GM13976 (cell line): ENCODE measurements around the gene CBARP.

Experiments used
- DNase-seq: peaks from one replicate; pipeline ENCODE4 v3.0.0; 2012; ENCODE audit warnings: low spot score
- in situ Hi-C: fragments of 300-500 bp; cut with MboI; formaldehyde crosslinking; loops from one replicate; pipeline ENCODE4 v1.12.0; 2022; ENCODE audit warnings: low sequenced_read_pairs, mixed read lengths, inconsistent platforms; ENCODE audit not compliant: unreplicated experiment
- TF ChIP-seq, protein P1 (sequence below): IDR thresholded peaks from 2 replicates; pipeline ENCODE4 v1.5.1; 2012; ENCODE audit warnings: borderline replicate concordance, mild to moderate bottlenecking; ENCODE audit not compliant: insufficient read depth; ENCODE audit errors: extremely low read depth, missing control alignments, control extremely low read depth

The CBARP gene

DNA sequence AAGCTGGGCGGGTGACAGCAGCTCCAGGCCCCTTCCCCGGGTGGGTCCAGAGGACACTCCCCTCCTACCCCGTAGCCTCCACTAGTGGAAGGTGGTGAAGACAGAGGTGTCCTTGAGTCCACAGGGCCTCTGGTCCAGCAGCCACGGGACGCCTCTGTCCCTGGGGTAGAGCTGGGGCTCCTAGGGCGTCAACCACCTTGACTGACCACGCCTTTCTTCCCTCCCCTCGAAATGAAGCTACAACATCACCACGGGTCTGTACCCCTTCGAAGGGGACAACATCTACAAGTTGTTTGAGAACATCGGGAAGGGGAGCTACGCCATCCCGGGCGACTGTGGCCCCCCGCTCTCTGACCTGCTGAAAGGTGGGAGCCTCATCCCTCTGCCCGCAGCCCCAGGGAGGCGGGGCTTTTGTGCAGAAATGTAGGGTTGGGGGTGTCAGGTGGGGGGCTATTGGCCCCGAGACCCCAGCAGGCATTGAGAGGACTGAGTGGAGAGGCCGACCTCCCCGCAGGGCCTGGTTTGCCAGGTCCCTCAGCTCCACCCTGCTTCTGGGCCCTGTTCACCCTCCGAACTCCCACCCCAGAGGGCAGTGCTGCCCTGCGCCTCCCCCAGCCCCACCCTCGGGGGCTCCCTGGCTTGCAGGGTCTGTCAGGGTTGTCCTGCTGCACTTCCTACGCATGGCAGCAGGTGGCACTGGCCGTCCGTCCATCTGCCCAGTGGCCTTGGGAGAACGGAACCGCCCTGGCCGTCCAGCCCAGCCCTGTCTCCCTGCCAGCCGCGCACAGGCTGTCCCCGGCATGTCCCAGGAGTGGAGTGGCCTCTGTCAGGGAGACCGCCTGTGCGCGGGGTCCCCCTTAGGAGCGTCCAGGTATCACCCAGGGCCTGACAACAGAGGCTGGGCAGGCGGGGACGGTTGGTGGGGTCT, 16.6 kb downstream of the CBARP start:
- in situ Hi-C loops: no loop called here
- DNase-seq: no peak

DNA sequence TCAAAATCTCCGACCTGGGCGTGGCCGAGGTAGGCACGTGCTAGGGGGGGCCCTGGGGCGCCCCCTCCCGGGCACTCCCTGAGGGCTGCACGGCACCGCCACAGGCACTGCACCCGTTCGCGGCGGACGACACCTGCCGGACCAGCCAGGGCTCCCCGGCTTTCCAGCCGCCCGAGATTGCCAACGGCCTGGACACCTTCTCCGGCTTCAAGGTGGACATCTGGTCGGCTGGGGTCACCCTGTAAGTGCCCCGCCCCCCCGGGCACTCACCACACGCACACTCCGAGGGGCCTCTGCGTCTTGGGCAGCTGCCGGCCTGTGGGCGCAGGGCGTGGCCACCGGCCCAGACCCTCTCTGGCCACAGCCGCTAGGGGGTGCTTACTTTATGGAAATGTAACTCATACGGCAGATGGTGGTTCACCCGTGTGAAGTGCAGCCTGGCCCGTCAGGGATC, 17.3 kb downstream of the CBARP start:
- DNase-seq: no peak
- TF ChIP-seq, protein P1, sequence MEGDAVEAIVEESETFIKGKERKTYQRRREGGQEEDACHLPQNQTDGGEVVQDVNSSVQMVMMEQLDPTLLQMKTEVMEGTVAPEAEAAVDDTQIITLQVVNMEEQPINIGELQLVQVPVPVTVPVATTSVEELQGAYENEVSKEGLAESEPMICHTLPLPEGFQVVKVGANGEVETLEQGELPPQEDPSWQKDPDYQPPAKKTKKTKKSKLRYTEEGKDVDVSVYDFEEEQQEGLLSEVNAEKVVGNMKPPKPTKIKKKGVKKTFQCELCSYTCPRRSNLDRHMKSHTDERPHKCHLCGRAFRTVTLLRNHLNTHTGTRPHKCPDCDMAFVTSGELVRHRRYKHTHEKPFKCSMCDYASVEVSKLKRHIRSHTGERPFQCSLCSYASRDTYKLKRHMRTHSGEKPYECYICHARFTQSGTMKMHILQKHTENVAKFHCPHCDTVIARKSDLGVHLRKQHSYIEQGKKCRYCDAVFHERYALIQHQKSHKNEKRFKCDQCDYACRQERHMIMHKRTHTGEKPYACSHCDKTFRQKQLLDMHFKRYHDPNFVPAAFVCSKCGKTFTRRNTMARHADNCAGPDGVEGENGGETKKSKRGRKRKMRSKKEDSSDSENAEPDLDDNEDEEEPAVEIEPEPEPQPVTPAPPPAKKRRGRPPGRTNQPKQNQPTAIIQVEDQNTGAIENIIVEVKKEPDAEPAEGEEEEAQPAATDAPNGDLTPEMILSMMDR: no peak
- in situ Hi-C loops: no loop called here

More for the DNA sequence above, 16.6 kb downstream of the CBARP start:
- TF ChIP-seq, protein P1: peak; percentile 27

DNA sequence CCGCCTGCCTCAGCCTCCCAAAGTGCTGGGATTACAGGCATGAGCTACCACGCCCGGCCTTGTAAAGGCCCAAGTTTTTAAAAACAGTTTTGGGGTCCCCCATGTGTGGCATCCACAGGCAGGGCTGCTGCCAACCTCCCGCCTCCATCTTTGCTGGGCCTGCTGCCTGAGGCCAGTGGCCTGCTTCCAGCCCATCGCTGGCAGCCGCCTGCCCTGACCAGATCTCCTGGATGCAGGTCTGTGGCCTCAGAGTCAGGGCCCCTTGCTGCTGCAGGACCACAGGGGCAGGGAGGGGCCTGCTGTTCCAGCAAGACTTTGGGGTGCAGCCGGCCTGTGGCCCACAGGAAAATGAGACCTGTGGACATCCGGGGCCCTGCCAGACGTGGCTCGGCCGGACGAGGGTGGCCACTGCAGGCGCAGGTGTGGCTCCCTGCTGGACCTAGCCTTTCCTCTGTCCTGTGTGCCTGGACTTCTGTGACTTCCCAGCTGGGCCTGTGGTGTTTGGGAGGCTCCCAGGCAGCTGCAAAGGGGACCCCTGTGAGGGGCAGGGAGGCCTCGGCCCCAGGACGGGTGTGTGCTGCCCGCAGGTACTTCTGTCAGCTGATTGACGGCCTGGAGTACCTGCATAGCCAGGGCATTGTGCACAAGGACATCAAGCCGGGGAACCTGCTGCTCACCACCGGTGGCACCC, 17.9 kb downstream of the CBARP start:
- DNase-seq: no peak
- TF ChIP-seq, protein P1: no peak
- in situ Hi-C loops: no loop called here

DNA sequence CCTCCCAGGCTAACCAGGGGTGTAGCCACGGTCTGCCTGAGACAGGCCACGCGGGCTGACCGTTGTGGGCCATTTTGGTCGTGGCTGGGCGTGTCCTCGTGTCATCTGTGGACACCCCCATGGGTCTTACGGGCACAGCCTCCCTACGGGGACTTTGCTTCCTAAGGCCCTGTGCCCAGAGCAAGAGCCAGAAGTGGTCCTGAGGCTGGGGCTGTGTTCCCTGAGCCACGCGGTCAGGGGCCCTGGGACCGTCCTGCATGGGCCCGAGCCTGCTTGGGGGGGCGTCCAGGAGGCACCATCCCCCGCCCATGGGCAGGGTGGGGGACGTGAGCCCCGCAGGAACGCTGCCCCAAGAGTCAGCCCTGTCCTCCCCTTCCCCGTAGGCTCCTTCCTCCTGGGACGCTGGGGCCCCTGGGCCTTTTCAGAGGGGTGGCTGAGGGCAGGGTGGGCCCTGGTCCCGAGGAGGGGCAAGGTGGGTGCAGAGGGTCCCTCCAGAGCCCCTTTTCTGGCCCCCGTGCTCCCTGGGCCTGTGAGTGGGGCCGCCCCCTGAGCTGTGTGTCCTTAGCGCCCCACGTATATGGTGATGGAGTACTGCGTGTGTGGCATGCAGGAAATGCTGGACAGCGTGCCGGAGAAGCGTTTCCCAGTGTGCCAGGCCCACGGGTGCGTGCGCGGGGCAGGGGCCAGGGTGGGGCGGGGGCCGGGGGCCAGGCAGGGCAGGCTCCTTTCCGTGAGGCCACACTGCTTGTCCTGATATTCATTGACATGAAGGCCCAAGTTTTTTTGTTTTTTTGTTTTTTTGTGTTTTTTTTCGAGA, 18.8 kb downstream of the CBARP start:
- in situ Hi-C loops: no loop called here
- TF ChIP-seq, protein P1: no peak
- DNase-seq: no peak

DNA sequence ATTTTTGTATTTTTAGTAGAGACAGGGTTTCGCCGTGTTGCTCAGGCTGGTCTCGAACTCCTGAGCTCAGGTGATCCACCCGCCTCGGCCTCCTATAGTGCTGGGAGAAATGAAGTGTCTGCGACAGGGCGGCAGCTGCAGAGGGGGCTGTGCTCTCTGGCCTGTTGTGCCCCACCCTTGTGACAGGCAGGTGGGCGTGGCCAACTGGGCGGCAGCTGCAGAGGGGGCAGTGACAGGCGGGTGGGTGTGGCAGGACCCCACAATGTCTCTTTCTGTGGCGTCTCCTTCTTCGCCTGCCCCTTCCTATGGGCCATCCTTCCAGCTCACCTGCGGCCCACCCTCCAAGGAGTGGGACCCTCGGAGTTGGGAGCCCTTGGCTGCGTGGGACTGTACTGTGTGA, 20.4 kb downstream of the CBARP start:
- no peak for DNase-seq
- TF ChIP-seq, protein P1: no peak
- in situ Hi-C loops: no loop called here

DNA sequence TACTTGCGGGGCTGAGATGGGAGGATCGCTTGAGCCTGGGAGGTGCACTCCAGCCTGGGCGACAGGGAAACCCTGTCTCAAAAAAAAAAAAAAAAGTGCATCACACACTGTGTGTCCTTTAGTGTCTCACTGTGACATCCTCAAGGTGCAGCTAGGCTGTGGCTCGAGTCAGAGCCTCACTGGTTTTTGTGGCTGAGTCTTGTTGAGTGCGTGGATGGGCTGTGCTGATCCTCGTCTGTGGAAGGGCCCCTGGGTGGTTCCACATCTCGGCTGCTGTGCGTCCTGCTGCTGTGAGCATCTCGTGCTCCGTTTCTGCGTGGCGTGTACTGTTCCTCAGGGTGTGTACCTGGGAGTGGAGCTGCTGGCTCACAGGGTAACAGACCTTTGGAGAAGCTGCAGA, 21.0 kb downstream of the CBARP start:
- in situ Hi-C loops: no loop called here
- TF ChIP-seq, protein P1: no peak
- DNase-seq: no peak
